ENCODE data around the gene MOV10.

- no peak for TF ChIP-seq CTCF (IDR thresholded peaks at IDR 0.05)
- no peak for TF ChIP-seq POLR2A (IDR thresholded peaks at IDR 0.05)
These were observed 20.8 kb downstream of the MOV10 start for GRCh38 chr1:112695276-112695675.
